WTC11 (cell line): ENCODE data around the gene TLK1. TPM values are rescaled to one million over a fixed set of nuclear protein-coding genes. Genes with fewer than 3 reads are reported as not detected.

ENCODE experiments used
- ATAC-seq: fragments of 200-7000 bp; cut with Tn5 transposase; 2 replicates; pipeline ENCODE4 v1.10.0; 2021; ENCODE audit warnings: mild to moderate bottlenecking, moderate library complexity
- CTCF ChIA-PET: fragments of 300-600 bp; sonication (Branson Sonifier 250); formaldehyde crosslinking; loops from one replicate; lab custom pipeline; 2021; ENCODE audit warnings: antibody characterized with exemption; lab: Charles Lee
- POLR2A ChIA-PET: fragments of 350-600 bp; sonication (Branson Sonifier 250); formaldehyde crosslinking; loops from one replicate; lab custom pipeline; 2021; ENCODE audit warnings: antibody characterized with exemption; lab: Charles Lee
- DNase-seq: peaks from one replicate; pipeline ENCODE4 v3.0.0; 2021; ENCODE audit warnings: low spot score
- H3K27ac Mint-ChIP-seq: 2 replicates; pipeline ENCODE4 v1.8.0; 2021; ENCODE audit warnings: mixed read lengths
- H3K27me3 Mint-ChIP-seq: 2 replicates; pipeline ENCODE4 v1.8.0; 2021; ENCODE audit warnings: low read depth, mild to moderate bottlenecking, moderate library complexity, mixed read lengths
- H3K36me3 Mint-ChIP-seq: 2 replicates; pipeline ENCODE4 v1.8.0; 2021; ENCODE audit warnings: mixed read lengths
- H3K4me1 Mint-ChIP-seq: 2 replicates; pipeline ENCODE4 v1.8.0; 2022; ENCODE audit warnings: mixed read lengths
- H3K4me3 Mint-ChIP-seq: 2 replicates; pipeline ENCODE4 v1.8.0; 2021; ENCODE audit warnings: mild to moderate bottlenecking, moderate library complexity, mixed read lengths
- H3K9me3 Mint-ChIP-seq: 2 replicates; pipeline ENCODE4 v1.8.0; 2021; ENCODE audit warnings: mixed read lengths
- CBFB ChIP-seq: sonication (generic); formaldehyde crosslinking; IDR thresholded peaks from 2 replicates; pipeline ENCODE4 v1.8.1; 2022; ENCODE audit warnings: mild to moderate bottlenecking, low read depth, missing genetic modification reagents
- CREM ChIP-seq: sonication (generic); formaldehyde crosslinking; IDR thresholded peaks from 2 replicates; pipeline ENCODE4 v1.8.1; 2022; ENCODE audit warnings: mild to moderate bottlenecking, missing genetic modification reagents, moderate library complexity
- GABPB1 ChIP-seq: sonication (generic); formaldehyde crosslinking; IDR thresholded peaks from 2 replicates; pipeline ENCODE4 v1.8.1; 2023; ENCODE audit warnings: mild to moderate bottlenecking, missing genetic modification reagents
- GRHL2 ChIP-seq: fragments of 250-450 bp; sonication (Bioruptor Pico); IDR thresholded peaks from 2 replicates; pipeline ENCODE4 v1.8.0; 2022; ENCODE audit warnings: mild to moderate bottlenecking, moderate library complexity; ENCODE audit not compliant: insufficient replicate concordance, severe bottlenecking
- HMGA2 ChIP-seq: fragments of 250-450 bp; sonication (Bioruptor Pico); IDR thresholded peaks from 2 replicates; pipeline ENCODE4 v1.4.0; 2021; ENCODE audit warnings: mild to moderate bottlenecking, moderate library complexity
- KAT7 ChIP-seq: sonication (generic); formaldehyde crosslinking; IDR thresholded peaks from 2 replicates; pipeline ENCODE4 v1.8.1; 2023; ENCODE audit warnings: missing genetic modification reagents, mild to moderate bottlenecking, borderline replicate concordance
- NR3C1 ChIP-seq: sonication (generic); formaldehyde crosslinking; conservative IDR thresholded peaks from 2 replicates; pipeline ENCODE4 v1.8.1; 2023; ENCODE audit warnings: low read depth, mild to moderate bottlenecking, missing genetic modification reagents
- OVOL2 ChIP-seq: fragments of 250-450 bp; sonication (Bioruptor Pico); IDR thresholded peaks from 2 replicates; pipeline ENCODE4 v1.9.0; 2021; ENCODE audit warnings: mild to moderate bottlenecking, borderline replicate concordance
- ZNF121 ChIP-seq: sonication (generic); formaldehyde crosslinking; IDR thresholded peaks from 2 replicates; pipeline ENCODE4 v1.8.0; 2023; ENCODE audit warnings: missing genetic modification reagents
- ZNF219 ChIP-seq: sonication (generic); formaldehyde crosslinking; IDR thresholded peaks from 2 replicates; pipeline ENCODE4 v1.8.0; 2023; ENCODE audit warnings: missing genetic modification reagents, mild to moderate bottlenecking, borderline replicate concordance
- ZNF317 ChIP-seq: sonication (generic); formaldehyde crosslinking; IDR thresholded peaks from 2 replicates; pipeline ENCODE4 v1.8.1; 2023; ENCODE audit warnings: low read depth, mild to moderate bottlenecking, moderate library complexity, missing genetic modification reagents, borderline replicate concordance
- total RNA-seq: library from RNA; stranded (reverse); gene quantifications from 3 replicates; pipeline ENCODE4 v1.2.3, GENCODE V29; 2021
- TF ChIP-seq, protein P1 (sequence below): sonication (generic); formaldehyde crosslinking; IDR thresholded peaks from 2 replicates; pipeline ENCODE4 v1.8.0; 2022; ENCODE audit warnings: mild to moderate bottlenecking, missing genetic modification reagents
- TF ChIP-seq, protein P2 (sequence below): sonication (generic); formaldehyde crosslinking; IDR thresholded peaks from 2 replicates; pipeline ENCODE4 v1.8.1; 2022; ENCODE audit warnings: mild to moderate bottlenecking, moderate library complexity, missing genetic modification reagents
- TF ChIP-seq, protein P3 (sequence below): sonication (generic); formaldehyde crosslinking; IDR thresholded peaks from 2 replicates; pipeline ENCODE4 v1.8.0; 2023; ENCODE audit warnings: missing genetic modification reagents
- TF ChIP-seq, protein P4 (sequence below): fragments of 250-450 bp; sonication (Bioruptor Pico); IDR thresholded peaks from 2 replicates; pipeline ENCODE4 v1.9.0; 2021; ENCODE audit warnings: mild to moderate bottlenecking, borderline replicate concordance
- TF ChIP-seq, protein P5 (sequence below): sonication (generic); formaldehyde crosslinking; IDR thresholded peaks from 2 replicates; pipeline ENCODE4 v1.8.0; 2023; ENCODE audit warnings: missing genetic modification reagents, mild to moderate bottlenecking, borderline replicate concordance
- TF ChIP-seq, protein P6 (sequence below): sonication (generic); formaldehyde crosslinking; IDR thresholded peaks from 2 replicates; pipeline ENCODE4 v1.8.0; 2022; ENCODE audit warnings: mild to moderate bottlenecking, missing genetic modification reagents

TLK1 gene
- total RNA-seq, 1 experiment from 2014 or later: 91.1 TPM

DNA sequence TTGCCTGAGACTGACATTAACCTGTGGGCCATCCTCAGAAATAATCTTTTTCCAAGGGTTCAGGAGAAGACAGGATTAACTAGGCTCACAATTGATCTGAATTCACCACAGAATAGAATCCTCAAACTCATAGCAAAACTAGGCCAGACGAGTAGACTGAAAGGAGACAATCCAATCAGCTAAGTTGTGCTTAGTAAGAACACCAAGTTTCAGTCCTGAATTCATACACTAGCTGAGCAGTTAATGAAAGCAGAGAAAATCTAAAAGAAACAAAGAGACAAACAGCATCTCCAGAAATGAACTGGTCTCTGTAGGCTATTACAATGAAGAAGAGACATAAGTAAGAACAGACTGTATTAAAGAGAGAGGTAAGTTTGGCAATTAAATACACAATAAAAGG, 142.2 kb downstream of the TLK1 start (continued):
- TF ChIP-seq, protein P1, sequence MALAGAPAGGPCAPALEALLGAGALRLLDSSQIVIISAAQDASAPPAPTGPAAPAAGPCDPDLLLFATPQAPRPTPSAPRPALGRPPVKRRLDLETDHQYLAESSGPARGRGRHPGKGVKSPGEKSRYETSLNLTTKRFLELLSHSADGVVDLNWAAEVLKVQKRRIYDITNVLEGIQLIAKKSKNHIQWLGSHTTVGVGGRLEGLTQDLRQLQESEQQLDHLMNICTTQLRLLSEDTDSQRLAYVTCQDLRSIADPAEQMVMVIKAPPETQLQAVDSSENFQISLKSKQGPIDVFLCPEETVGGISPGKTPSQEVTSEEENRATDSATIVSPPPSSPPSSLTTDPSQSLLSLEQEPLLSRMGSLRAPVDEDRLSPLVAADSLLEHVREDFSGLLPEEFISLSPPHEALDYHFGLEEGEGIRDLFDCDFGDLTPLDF (CRISPR knock-in tag): no peak
- no peak for TF ChIP-seq KAT7 (CRISPR knock-in tag)
- TF ChIP-seq, protein P2, sequence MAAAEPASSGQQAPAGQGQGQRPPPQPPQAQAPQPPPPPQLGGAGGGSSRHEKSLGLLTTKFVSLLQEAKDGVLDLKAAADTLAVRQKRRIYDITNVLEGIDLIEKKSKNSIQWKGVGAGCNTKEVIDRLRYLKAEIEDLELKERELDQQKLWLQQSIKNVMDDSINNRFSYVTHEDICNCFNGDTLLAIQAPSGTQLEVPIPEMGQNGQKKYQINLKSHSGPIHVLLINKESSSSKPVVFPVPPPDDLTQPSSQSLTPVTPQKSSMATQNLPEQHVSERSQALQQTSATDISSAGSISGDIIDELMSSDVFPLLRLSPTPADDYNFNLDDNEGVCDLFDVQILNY (CRISPR knock-in tag): no peak

DNA sequence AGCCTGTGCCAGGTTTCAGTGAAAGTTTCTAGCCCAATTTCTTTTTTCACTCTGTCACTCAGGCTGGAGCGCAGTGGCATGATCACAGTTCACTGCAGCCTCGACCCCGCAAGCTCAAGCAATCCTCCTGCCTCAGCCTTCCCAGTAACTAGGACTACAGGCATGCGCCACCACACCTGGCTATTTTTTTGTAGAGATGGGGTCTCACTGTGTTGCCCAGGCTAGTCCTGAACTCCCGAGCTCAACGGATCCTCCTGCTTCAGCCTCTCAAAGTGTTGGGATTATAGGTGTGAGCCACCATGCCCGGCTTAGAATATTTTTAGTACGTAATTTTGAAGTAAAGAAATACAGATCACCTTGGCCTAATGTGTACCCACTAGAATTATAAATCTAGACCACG, 144.6 kb downstream of the TLK1 start:
- CTCF ChIA-PET: no interaction called here
- H3K4me1 Mint-ChIP-seq: peaks cover 2% of the 10 kb centered on the region; the same call in 1 of the 2 replicates
- peak overlapping the region; percentile 23; the same call in 1 of the 2 replicates for H3K27ac Mint-ChIP-seq
- H3K27me3 Mint-ChIP-seq: no peaks in the 10 kb centered on the region
- H3K9me3 Mint-ChIP-seq: no peaks in the 10 kb centered on the region
- TF ChIP-seq ZNF121 (CRISPR knock-in tag): peak; percentile 92
- no peak for TF ChIP-seq GABPB1 (CRISPR knock-in tag)
- TF ChIP-seq NR3C1: no peak
- TF ChIP-seq CREM (CRISPR knock-in tag): no peak
- TF ChIP-seq CBFB: no peak
- TF ChIP-seq, all 79 proteins: peak for 1
- POLR2A ChIA-PET: no interaction called here
- no peak for DNase-seq
- Mint-ChIP-seq H3K4me3 (no peak overlapping the region), H3K36me3 (peaks cover 23% of the 10 kb centered on the region)
- no peak for ATAC-seq

DNA sequence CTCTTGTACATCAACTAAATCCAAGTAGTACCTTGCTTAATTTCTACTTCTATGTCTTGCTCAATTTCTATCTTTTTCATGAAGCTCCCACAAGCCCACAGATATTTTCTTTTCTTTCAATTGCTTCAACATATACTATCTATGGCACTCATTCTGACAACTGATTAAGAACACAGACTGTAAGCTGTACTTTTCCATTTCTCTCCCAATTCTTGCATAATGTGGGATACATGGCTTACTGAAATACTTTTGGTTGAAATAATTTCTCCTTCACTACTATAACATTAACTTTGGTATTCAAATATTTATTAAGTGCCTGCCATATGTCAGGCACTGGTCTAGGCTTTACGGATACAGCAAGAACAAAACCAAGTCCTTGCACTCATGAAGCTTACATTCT, 146.8 kb downstream of the TLK1 start:
- DNase-seq: no peak
- no peaks in the 10 kb centered on the region for H3K9me3 Mint-ChIP-seq
- POLR2A ChIA-PET: no interaction called here
- CTCF ChIA-PET: interaction anchor here (0.6 kb wide), 1 partner anchor 402 kb away, joined by 3 read pairs; no protein-coding TSS in a partner anchor
- H3K27me3 Mint-ChIP-seq: no peaks in the 10 kb centered on the region
- H3K36me3 Mint-ChIP-seq: peaks cover 29% of the 10 kb centered on the region
- TF ChIP-seq, protein P3, sequence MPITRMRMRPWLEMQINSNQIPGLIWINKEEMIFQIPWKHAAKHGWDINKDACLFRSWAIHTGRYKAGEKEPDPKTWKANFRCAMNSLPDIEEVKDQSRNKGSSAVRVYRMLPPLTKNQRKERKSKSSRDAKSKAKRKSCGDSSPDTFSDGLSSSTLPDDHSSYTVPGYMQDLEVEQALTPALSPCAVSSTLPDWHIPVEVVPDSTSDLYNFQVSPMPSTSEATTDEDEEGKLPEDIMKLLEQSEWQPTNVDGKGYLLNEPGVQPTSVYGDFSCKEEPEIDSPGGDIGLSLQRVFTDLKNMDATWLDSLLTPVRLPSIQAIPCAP (CRISPR knock-in tag): no peak
- no peak for TF ChIP-seq GRHL2
- no peak for TF ChIP-seq ZNF317
- H3K4me1 Mint-ChIP-seq: no peaks in the 10 kb centered on the region
- peak overlapping the region; percentile 21; the same call in 1 of the 2 replicates for H3K27ac Mint-ChIP-seq
- no peak for ATAC-seq
- no peak overlapping the region for H3K4me3 Mint-ChIP-seq

DNA sequence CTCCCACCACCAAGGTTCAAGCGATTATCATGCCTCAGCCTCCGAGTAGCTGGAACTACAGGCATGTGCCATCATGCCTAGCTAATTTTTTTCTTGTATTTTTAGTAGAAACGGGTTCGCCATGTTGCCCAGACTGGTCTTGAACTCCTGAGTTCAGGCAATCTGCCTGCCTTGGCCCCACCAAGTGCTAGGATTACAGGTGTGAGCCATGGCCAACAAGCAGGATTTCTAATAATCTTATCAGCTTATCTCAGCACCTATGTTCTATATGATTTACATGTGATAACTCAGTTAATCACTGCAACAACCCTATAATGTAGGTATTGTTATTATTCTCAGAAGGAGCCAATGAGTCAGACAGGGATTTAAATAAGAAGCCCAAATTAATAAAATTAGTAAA, 151.3 kb downstream of the TLK1 start:
- CTCF ChIA-PET: no interaction called here
- Mint-ChIP-seq H3K4me3 (no peak overlapping the region), H3K36me3 (peaks cover 41% of the 10 kb centered on the region), H3K4me1 (no peaks in the 10 kb centered on the region), H3K9me3 (no peaks in the 10 kb centered on the region), H3K27me3 (no peaks in the 10 kb centered on the region), H3K27ac (no peak overlapping the region)
- POLR2A ChIA-PET: no interaction called here
- no peak for ATAC-seq
- no peak for DNase-seq
- TF ChIP-seq, protein P4, sequence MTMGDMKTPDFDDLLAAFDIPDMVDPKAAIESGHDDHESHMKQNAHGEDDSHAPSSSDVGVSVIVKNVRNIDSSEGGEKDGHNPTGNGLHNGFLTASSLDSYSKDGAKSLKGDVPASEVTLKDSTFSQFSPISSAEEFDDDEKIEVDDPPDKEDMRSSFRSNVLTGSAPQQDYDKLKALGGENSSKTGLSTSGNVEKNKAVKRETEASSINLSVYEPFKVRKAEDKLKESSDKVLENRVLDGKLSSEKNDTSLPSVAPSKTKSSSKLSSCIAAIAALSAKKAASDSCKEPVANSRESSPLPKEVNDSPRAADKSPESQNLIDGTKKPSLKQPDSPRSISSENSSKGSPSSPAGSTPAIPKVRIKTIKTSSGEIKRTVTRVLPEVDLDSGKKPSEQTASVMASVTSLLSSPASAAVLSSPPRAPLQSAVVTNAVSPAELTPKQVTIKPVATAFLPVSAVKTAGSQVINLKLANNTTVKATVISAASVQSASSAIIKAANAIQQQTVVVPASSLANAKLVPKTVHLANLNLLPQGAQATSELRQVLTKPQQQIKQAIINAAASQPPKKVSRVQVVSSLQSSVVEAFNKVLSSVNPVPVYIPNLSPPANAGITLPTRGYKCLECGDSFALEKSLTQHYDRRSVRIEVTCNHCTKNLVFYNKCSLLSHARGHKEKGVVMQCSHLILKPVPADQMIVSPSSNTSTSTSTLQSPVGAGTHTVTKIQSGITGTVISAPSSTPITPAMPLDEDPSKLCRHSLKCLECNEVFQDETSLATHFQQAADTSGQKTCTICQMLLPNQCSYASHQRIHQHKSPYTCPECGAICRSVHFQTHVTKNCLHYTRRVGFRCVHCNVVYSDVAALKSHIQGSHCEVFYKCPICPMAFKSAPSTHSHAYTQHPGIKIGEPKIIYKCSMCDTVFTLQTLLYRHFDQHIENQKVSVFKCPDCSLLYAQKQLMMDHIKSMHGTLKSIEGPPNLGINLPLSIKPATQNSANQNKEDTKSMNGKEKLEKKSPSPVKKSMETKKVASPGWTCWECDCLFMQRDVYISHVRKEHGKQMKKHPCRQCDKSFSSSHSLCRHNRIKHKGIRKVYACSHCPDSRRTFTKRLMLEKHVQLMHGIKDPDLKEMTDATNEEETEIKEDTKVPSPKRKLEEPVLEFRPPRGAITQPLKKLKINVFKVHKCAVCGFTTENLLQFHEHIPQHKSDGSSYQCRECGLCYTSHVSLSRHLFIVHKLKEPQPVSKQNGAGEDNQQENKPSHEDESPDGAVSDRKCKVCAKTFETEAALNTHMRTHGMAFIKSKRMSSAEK: no peak
- TF ChIP-seq OVOL2 (CRISPR knock-in tag) (no peak), HMGA2 (CRISPR knock-in tag) (no peak), ZNF219 (CRISPR knock-in tag) (no peak)
- TF ChIP-seq, protein P5, sequence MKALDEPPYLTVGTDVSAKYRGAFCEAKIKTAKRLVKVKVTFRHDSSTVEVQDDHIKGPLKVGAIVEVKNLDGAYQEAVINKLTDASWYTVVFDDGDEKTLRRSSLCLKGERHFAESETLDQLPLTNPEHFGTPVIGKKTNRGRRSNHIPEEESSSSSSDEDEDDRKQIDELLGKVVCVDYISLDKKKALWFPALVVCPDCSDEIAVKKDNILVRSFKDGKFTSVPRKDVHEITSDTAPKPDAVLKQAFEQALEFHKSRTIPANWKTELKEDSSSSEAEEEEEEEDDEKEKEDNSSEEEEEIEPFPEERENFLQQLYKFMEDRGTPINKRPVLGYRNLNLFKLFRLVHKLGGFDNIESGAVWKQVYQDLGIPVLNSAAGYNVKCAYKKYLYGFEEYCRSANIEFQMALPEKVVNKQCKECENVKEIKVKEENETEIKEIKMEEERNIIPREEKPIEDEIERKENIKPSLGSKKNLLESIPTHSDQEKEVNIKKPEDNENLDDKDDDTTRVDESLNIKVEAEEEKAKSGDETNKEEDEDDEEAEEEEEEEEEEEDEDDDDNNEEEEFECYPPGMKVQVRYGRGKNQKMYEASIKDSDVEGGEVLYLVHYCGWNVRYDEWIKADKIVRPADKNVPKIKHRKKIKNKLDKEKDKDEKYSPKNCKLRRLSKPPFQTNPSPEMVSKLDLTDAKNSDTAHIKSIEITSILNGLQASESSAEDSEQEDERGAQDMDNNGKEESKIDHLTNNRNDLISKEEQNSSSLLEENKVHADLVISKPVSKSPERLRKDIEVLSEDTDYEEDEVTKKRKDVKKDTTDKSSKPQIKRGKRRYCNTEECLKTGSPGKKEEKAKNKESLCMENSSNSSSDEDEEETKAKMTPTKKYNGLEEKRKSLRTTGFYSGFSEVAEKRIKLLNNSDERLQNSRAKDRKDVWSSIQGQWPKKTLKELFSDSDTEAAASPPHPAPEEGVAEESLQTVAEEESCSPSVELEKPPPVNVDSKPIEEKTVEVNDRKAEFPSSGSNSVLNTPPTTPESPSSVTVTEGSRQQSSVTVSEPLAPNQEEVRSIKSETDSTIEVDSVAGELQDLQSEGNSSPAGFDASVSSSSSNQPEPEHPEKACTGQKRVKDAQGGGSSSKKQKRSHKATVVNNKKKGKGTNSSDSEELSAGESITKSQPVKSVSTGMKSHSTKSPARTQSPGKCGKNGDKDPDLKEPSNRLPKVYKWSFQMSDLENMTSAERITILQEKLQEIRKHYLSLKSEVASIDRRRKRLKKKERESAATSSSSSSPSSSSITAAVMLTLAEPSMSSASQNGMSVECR (CRISPR knock-in tag): no peak
- TF ChIP-seq, protein P6, sequence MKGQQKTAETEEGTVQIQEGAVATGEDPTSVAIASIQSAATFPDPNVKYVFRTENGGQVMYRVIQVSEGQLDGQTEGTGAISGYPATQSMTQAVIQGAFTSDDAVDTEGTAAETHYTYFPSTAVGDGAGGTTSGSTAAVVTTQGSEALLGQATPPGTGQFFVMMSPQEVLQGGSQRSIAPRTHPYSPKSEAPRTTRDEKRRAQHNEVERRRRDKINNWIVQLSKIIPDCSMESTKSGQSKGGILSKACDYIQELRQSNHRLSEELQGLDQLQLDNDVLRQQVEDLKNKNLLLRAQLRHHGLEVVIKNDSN (CRISPR knock-in tag): no peak
